Stimulated activated CD8-positive, alpha-beta memory T cell treated with anti-CD3 and anti-CD28 coated beads, Interleukin-12 subunit alpha, Interleukin-12 subunit beta, amount 100 ng/mL, for 24 hours (primary cell): ENCODE results near the gene SLC18A3.

Experiments
- DNase-seq: peaks from one replicate; pipeline ENCODE4 v3.0.0-alpha.2; 2020; ENCODE audit errors: extremely low read depth

The SLC18A3 gene

GRCh38 chr10:49596493-49596809, 13.7 kb upstream of the SLC18A3 start:
- no peak for DNase-seq

- DNase-seq: no peak
Measured at GRCh38 chr10:49596836-49597235, 13.3 kb upstream of the SLC18A3 start.

GRCh38 chr10:49597426-49598163, 12.5 kb upstream of the SLC18A3 start:
- DNase-seq: no peak

- DNase-seq: no peak
Measured at GRCh38 chr10:49598164-49598856, 11.8 kb upstream of the SLC18A3 start.

- DNase-seq: no peak
Measured at GRCh38 chr10:49598986-49599385, 11.1 kb upstream of the SLC18A3 start.

GRCh38 chr10:49599546-49599945, 10.6 kb upstream of the SLC18A3 start:
- no peak for DNase-seq

GRCh38 chr10:49600046-49600445, 10.1 kb upstream of the SLC18A3 start:
- DNase-seq: no peak

- no peak for DNase-seq
Measured at GRCh38 chr10:49600781-49601400, 9.2 kb upstream of the SLC18A3 start.

- DNase-seq: no peak
Measured at GRCh38 chr10:49601857-49602256, 8.3 kb upstream of the SLC18A3 start.

GRCh38 chr10:49602380-49603023, 7.6 kb upstream of the SLC18A3 start:
- no peak for DNase-seq

GRCh38 chr10:49605216-49605938, 4.7 kb upstream of the SLC18A3 start:
- no peak for DNase-seq

- DNase-seq: no peak
Measured at GRCh38 chr10:49605939-49606509, 4.1 kb upstream of the SLC18A3 start.

- DNase-seq: peak; percentile 19
Measured at GRCh38 chr10:49606981-49607535, 3.1 kb upstream of the SLC18A3 start.

GRCh38 chr10:49608166-49609005, 1.7 kb upstream of the SLC18A3 start:
- DNase-seq: no peak

- DNase-seq: no peak
Measured at GRCh38 chr10:49609006-49609282, 1.2 kb upstream of the SLC18A3 start.

GRCh38 chr10:49609283-49610113, 612 bp upstream of the SLC18A3 start:
- DNase-seq: no peak

GRCh38 chr10:49610458-49611165, 502 bp downstream of the SLC18A3 start:
- no peak for DNase-seq

- no peak for DNase-seq
Measured at GRCh38 chr10:49611166-49611815, 1.2 kb downstream of the SLC18A3 start.
